ENCODE results near the gene PLSCR5. TPM values are rescaled to one million over a fixed set of nuclear protein-coding genes. Genes with fewer than 3 reads are reported as not detected.

The PLSCR5 gene
- total RNA-seq, 1 experiment from 2014 or later = not detected

DNA sequence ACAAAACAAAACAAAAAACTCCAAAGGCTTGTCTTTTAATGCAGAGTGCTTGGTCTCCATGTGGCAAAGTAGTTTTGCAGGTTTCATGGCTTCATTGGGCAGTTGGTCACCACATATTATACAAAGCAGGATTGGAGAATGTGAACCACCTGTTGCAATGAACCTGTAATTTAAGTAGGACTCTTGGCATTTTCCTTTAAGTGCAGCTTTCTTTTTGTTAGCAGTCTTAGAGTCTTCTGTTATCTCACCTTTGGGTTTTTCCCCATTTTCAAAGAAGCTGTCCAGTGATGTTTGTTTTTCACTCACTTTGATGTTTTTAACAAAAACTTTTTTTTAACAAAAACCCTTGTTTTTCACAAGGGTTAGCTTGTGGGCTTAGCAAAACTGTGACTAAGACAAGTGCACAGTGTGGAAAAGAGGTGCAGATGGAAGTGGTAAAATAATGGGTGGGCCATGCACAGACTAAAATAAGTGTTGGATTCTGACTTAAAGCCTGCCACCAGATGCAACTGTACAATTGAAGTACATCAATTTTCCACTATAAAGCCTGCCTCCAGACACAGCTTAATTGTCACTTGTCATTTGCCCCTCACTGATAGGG lies 57.8 kb downstream of the PLSCR5 start:
- peaks cover 21% of the 10 kb centered on the region for H3K4me1 ChIP-seq (replicated peaks)
- no peak for DNase-seq (ENCODE audit: low read depth in 1 of 2, low spot score in 2 of 2)
- no peak overlapping the region for H3K4me3 ChIP-seq
- no peaks in the 10 kb centered on the region for H3K9me3 ChIP-seq (replicated peaks)
- H3K36me3 ChIP-seq = peaks cover 4% of the 10 kb centered on the region; the same call in 1 of the 2 replicates
- H3K27ac ChIP-seq = no peak overlapping the region
- no peaks in the 10 kb centered on the region for H3K27me3 ChIP-seq (replicated peaks)

DNA sequence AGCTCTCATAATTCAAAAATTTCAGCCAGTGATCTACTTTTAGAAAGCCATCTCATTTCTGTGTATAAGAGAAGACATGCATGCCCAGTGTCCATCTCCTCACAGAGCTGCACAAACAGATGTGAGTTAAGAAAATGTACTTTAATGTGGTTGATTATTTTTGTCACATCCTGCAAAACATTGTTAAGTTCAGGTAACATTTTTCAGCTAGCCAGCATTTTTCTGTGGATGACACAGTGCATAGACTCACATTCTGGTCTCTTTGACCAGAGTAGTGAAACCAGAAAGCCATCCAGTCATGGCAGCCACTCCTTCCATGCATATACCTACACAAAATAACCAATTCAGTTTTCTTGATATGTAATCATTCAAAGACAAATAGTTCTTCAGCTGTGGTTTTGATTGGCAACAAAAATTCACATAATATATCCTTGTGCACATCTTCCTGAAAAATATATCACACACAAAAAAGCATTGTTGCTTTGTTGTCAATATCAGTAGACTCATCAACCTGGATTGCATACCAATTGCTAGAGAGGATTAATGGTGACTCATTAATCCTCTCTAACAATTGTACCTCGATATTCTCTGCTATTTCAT lies 58.7 kb downstream of the PLSCR5 start:
- H3K27me3 ChIP-seq (replicated peaks) = no peaks in the 10 kb centered on the region
- H3K9me3 ChIP-seq (replicated peaks) = no peaks in the 10 kb centered on the region
- peaks cover 10% of the 10 kb centered on the region; the same call in 1 of the 2 replicates for H3K36me3 ChIP-seq
- no peak overlapping the region for H3K4me3 ChIP-seq
- peaks cover 21% of the 10 kb centered on the region for H3K4me1 ChIP-seq (replicated peaks)
- H3K27ac ChIP-seq = no peak overlapping the region
- no peak for DNase-seq (ENCODE audit: low read depth in 1 of 2, low spot score in 2 of 2)

DNA sequence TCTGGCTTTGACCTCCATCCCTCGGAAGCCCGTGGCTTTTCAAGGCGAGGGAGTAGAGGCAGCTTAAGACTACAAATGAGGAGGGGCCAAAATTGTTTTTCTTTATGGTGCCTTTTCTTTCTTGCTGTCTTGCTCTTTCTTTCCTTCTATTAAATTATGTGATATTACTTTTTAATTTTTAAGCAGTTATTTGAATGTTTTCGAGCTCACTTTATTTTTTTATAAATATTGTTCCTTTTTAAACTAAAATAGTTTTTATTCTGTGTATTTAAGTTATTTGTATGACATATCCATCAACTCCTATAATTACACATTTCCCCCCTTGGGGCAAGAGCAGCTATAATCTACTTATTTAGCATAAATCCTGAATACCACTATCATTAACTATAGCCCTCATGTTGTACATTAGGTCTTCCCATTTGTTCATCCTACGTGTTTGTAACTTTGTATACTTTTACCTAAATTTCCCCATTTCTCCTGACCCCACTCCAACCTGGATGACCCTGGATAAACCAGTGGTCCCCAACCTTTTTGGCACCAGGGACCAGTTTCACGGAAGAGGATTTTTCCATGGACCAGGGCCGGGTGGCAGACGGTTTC lies 60.1 kb downstream of the PLSCR5 start:
- no peaks in the 10 kb centered on the region for H3K27me3 ChIP-seq (replicated peaks)
- H3K9me3 ChIP-seq (replicated peaks) = no peaks in the 10 kb centered on the region
- peaks cover 13% of the 10 kb centered on the region for H3K4me1 ChIP-seq (replicated peaks)
- peak overlapping the region; percentile 62 for H3K4me3 ChIP-seq
- H3K36me3 ChIP-seq = peaks cover 10% of the 10 kb centered on the region; the same call in 1 of the 2 replicates
- H3K27ac ChIP-seq = peak overlapping the region; percentile 86
- DNase-seq (ENCODE audit: low read depth in 1 of 2, low spot score in 2 of 2) = no peak

DNA sequence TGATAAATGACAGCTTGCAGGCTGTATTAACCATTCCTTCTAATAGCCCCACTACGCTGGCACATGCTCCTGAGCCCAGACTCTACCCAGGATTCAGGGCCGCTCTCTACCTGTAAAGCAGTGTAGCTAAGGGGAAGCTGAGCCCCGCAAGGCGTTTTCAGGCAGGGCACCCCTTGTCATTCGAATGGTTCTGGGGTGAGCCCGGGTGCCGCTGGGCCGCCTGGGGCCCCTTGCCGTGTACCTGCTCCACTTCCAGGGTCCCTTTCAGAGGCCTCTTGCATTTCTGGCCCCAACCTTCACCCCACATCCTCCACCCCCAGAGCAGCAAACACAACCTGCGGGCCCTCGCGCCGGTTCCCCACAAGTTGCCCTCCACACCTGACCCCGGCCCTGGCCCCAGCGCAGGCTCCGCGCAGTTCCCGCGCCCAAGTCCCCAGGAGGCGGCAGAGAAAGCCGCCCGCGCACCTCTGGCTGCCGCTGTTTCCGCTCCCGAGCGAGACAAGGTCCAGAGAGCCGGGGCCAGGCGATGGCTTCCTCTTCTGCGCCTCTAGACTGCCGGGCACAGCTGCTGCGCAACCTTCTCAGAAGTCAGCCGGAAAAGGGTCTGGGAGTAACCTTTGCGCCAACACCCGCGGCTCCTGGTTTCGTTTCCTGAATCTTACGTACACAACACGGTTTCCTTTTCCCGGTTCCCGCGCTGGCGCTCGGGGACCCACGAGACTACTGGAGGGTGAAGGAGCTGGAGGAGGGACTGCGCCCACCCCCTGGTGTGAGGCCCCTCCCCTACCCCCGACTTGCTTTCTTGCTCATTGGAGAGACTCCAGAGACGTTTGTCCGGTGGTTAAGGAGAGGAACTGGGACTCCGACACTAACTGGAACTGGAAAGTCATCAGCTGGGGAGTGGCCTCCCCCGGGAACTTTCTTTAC lies 60.9 kb downstream of the PLSCR5 start, which contains the start of gene PLSCR1:
TSS of gene PLSCR1 (minus strand) at position 606 of the 927 bp plus-strand sequence. CDS start 8,055 bp downstream, outside the sequence.
- Histone ChIP-seq H3K4me1 (replicated peaks) (peaks cover 9% of the 10 kb centered on the region), H3K4me3 (peak within 1 kb of the TSS; percentile 62), H3K36me3 (peaks cover 10% of the 10 kb centered on the region; the same call in 1 of the 2 replicates), H3K27me3 (replicated peaks) (no peaks in the 10 kb centered on the region), H3K9me3 (replicated peaks) (no peaks in the 10 kb centered on the region), H3K27ac (peak within 1 kb of the TSS; percentile 86)
- peak; percentile 90 to 95 for DNase-seq (ENCODE audit: low read depth in 1 of 2, low spot score in 2 of 2)

DNA sequence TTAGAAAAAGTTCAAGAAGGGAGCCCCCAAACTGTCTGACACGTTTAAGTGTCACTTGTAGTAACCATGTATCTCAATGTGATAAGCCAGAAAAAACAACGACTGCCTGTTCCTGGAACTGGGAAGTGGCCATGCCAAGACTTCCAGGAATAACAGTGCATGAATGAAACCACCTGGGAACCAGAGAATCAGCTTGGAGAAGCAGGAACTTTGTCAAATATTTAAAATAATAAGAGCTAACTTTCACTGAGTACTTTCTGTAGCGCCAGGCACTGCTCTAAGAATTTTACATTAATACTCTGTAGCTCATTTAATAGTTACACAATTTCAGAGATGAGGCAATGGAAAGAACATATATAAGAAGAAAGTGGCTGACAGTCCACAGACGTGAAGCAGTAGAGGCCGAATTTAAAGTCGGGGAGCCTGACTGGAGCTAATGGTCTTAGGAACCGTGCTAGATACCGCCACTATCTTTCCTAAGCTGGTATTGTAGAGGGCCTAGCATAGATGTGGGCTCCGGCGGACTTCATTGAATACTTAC lies 61.6 kb downstream of the PLSCR5 start:
- peak in 1 of 2 experiments; percentile 29 for DNase-seq (ENCODE audit: low read depth in 1 of 2, low spot score in 2 of 2)
- Histone ChIP-seq H3K9me3 (replicated peaks) (no peaks in the 10 kb centered on the region), H3K4me1 (replicated peaks) (peaks cover 9% of the 10 kb centered on the region), H3K36me3 (peaks cover 10% of the 10 kb centered on the region; the same call in 1 of the 2 replicates), H3K27ac (no peak overlapping the region), H3K27me3 (replicated peaks) (no peaks in the 10 kb centered on the region), H3K4me3 (peak overlapping the region; percentile 62)

DNA sequence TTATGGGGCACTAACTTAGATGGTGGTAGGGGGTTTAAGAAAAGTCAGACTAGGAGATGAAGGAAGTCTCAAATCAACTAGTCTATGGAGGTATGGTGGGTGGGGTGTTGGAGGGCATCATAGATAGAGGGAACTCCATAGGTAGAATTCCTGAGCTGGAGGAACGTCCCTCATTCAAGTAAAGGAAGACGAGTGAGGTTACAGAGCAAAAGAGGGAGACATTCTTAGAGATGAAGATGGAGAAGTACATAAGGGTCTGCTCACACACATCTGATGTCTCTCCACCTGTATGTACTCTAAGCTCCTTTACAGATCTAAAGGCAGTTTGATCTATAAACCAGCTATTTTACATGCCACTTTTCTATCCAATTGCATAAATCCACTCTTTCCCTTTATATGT lies 62.2 kb downstream of the PLSCR5 start:
- no peaks in the 10 kb centered on the region for H3K27me3 ChIP-seq (replicated peaks)
- H3K9me3 ChIP-seq (replicated peaks) = no peaks in the 10 kb centered on the region
- H3K36me3 ChIP-seq = peaks cover 10% of the 10 kb centered on the region; the same call in 1 of the 2 replicates
- H3K4me1 ChIP-seq (replicated peaks) = peaks cover 9% of the 10 kb centered on the region
- peak overlapping the region; percentile 62 for H3K4me3 ChIP-seq
- no peak for DNase-seq (ENCODE audit: low read depth in 1 of 2, low spot score in 2 of 2)
- no peak overlapping the region for H3K27ac ChIP-seq

DNA sequence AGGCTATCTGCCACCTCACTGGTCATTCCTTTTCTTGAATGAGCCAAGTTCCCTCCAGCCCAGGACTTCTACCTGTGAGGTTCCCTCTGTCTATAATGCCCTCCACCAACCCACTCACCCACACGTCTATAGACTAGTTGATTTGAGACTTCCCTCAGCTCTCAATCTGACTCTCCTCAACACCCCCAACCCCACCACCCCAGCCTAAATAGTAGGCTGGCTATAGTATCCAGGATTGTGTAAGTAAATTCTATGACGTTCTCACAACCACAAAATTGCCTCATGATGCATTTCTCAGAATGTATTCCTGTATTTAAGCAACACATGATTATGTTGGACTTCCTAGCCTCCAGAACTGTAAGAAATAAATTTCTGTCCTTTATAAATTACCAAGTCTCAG lies 63.0 kb downstream of the PLSCR5 start:
- no peaks in the 10 kb centered on the region for H3K9me3 ChIP-seq (replicated peaks)
- peaks cover 9% of the 10 kb centered on the region for H3K4me1 ChIP-seq (replicated peaks)
- H3K27me3 ChIP-seq (replicated peaks) = no peaks in the 10 kb centered on the region
- H3K27ac ChIP-seq = no peak overlapping the region
- H3K36me3 ChIP-seq = peaks cover 10% of the 10 kb centered on the region; the same call in 1 of the 2 replicates
- DNase-seq (ENCODE audit: low read depth in 1 of 2, low spot score in 2 of 2) = no peak
- no peak overlapping the region for H3K4me3 ChIP-seq

DNA sequence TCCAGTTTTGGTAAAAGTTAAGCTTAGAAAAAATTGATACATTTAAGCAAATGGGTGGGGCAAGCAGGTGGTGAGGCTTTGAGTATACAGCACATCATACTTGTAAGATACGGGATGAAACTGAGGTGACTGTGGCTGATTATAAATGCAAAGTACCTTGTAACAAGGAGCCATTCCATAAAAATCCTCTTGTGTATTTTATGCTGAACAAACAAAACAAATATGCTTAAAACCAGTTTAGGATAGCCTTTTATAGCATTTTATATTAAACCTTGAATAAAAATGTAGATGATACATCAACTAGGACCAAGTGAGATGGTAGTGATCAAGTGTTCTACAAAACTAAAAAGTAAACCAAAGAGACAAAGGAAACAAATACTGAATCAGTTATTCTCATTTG lies 64.2 kb downstream of the PLSCR5 start:
- Histone ChIP-seq H3K27me3 (replicated peaks) (no peaks in the 10 kb centered on the region), H3K4me3 (no peak overlapping the region), H3K27ac (no peak overlapping the region), H3K4me1 (replicated peaks) (peaks cover 9% of the 10 kb centered on the region), H3K9me3 (replicated peaks) (no peaks in the 10 kb centered on the region), H3K36me3 (peaks cover 10% of the 10 kb centered on the region)
- no peak for DNase-seq (ENCODE audit: low read depth in 1 of 2, low spot score in 2 of 2)

DNA sequence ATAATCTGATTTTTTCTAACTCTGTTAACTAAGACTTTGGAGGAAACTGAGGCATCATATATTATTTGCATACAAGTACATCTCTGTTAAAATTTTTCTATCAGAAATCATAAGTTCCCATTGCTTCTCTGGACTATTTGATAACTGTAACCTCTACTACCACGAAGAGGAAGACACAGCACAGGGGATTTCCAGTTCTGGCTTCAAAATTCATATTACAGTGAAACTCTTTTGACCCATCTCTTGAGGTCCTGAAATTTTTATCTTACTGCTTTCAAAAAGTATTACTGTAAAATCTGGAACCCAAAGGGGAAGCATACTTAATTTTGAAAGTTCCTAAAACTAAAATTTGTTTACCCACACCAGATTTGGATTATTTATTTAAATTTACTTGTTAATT lies 64.9 kb downstream of the PLSCR5 start:
- no peak for DNase-seq (ENCODE audit: low read depth in 1 of 2, low spot score in 2 of 2)
- no peak overlapping the region for H3K27ac ChIP-seq
- H3K27me3 ChIP-seq (replicated peaks) = no peaks in the 10 kb centered on the region
- H3K4me3 ChIP-seq = no peak overlapping the region
- no peaks in the 10 kb centered on the region for H3K9me3 ChIP-seq (replicated peaks)
- H3K4me1 ChIP-seq (replicated peaks) = peaks cover 9% of the 10 kb centered on the region
- peaks cover 10% of the 10 kb centered on the region for H3K36me3 ChIP-seq

DNA sequence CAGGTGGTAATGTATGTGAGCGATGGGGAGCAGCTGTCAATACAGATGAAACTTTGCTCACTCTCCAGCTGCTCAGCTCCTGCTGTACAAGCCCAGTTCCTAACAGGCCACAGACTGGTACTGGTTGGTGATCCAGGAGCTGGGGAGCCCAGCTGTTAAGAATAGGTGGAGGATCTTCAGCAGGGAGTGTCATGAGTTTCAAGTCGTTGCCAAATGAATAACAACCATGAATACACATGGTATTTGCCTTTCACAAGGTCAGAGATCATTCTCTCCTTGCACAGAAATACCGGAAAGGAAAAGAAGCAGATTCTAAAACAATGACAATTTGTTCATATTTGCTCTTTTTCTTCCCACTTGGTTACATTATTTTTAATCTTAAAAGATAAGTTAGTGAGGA lies 65.8 kb downstream of the PLSCR5 start:
- peaks cover 9% of the 10 kb centered on the region for H3K36me3 ChIP-seq
- no peak overlapping the region for H3K4me3 ChIP-seq
- no peaks in the 10 kb centered on the region for H3K9me3 ChIP-seq (replicated peaks)
- peaks cover 9% of the 10 kb centered on the region for H3K4me1 ChIP-seq (replicated peaks)
- H3K27ac ChIP-seq = no peak overlapping the region
- DNase-seq (ENCODE audit: low read depth in 1 of 2, low spot score in 2 of 2) = no peak
- H3K27me3 ChIP-seq (replicated peaks) = no peaks in the 10 kb centered on the region

DNA sequence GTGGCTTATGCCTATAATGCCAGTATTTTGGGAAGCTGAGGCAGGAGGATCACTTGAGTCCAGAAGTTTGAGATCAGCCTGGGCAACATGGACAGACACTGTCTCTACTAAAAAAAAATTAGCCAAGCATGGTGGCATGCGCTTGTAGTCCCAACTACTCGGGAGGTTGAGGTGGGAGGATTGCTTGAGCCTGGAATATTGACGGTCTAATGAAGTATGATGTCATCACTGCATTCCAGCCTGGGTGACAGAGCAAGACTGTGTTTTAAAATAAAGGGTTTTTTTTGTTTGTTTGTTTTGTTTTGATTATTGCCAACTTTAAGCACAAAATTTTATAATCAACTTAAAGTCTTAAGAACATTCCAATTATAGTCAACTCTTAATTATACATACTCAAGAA lies 67.5 kb downstream of the PLSCR5 start:
- no peak overlapping the region for H3K27ac ChIP-seq
- H3K9me3 ChIP-seq (replicated peaks) = no peaks in the 10 kb centered on the region
- H3K4me3 ChIP-seq = no peak overlapping the region
- peaks cover 7% of the 10 kb centered on the region for H3K36me3 ChIP-seq
- no peak for DNase-seq (ENCODE audit: low read depth in 1 of 2, low spot score in 2 of 2)
- H3K27me3 ChIP-seq (replicated peaks) = no peaks in the 10 kb centered on the region
- peaks cover 1% of the 10 kb centered on the region for H3K4me1 ChIP-seq (replicated peaks)

DNA sequence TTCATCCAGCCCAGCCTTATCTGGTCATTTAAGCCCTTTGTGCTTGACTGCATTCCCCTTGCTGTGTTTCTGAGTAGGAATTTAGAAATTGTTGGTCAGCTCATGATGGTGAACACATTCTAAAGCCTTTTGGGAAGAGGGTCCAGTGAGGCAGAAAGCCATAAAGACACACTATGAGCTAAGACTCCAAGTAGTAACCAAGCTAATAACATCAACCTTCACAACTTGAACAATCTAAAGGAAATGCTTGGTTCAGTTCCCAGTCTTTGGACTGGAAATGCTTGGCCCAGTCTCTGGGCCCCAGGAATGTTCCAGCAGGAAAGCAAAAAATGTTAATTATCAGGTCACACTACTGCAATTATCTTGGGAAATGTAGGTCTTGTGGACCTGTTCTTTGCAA lies 68.5 kb downstream of the PLSCR5 start:
- Histone ChIP-seq H3K27ac (no peak overlapping the region), H3K36me3 (peaks cover 7% of the 10 kb centered on the region), H3K4me1 (replicated peaks) (no peaks in the 10 kb centered on the region), H3K9me3 (replicated peaks) (no peaks in the 10 kb centered on the region), H3K27me3 (replicated peaks) (no peaks in the 10 kb centered on the region), H3K4me3 (no peak overlapping the region)
- DNase-seq (ENCODE audit: low read depth in 1 of 2, low spot score in 2 of 2) = no peak

All from SJSA1 (cell line).